HG03025 (cell line): ENCODE measurements around the gene GDAP1L1.
A peak's percentile ranks its signal among the peaks of the same experiment; 100 is the strongest.
"Not testable (repeated sequence)": the region's sequence is repeated elsewhere in the genome, so short reads cannot be mapped to it uniquely, and the experiment has no call there.

ENCODE experiments used
- ATAC-seq: cut with Tn5 transposase; IDR thresholded peaks from one replicate; pipeline ENCODE4 v1.9.1; 2021; ENCODE audit warnings: mild to moderate bottlenecking, moderate library complexity; ENCODE audit not compliant: unreplicated experiment, low FRiP score

The GDAP1L1 gene

GRCh38 chr20:44299011-44299535 is 52.0 kb downstream of the GDAP1L1 start:
- not testable (repeated sequence) for ATAC-seq

GRCh38 chr20:44301285-44301684 is 54.2 kb downstream of the GDAP1L1 start:
- ATAC-seq, result no peak

GRCh38 chr20:44302026-44302669 is 55.0 kb downstream of the GDAP1L1 start:
- ATAC-seq, result no peak

- no peak for ATAC-seq
These were observed 55.6 kb downstream of the GDAP1L1 start for GRCh38 chr20:44302736-44303135.

DNA sequence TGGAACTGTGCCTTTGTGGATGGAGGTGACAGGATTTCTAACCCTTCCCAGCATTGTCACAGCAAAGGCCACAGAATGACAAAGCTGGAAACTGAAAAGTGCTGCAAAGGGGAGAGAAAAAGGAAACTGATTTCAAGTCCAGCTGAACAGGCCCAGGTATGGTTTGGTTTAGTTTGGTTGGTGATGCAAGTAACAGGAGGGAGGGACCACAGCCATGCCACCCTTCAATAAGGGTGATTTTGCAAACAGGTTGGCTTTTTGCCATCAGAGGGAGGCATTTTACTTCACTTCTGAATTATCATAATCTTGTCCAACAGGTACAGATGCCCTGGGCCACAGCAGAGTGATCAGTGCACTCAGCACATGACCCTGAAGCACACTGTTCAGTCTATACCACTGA is 57.3 kb downstream of the GDAP1L1 start:
- no peak for ATAC-seq

DNA sequence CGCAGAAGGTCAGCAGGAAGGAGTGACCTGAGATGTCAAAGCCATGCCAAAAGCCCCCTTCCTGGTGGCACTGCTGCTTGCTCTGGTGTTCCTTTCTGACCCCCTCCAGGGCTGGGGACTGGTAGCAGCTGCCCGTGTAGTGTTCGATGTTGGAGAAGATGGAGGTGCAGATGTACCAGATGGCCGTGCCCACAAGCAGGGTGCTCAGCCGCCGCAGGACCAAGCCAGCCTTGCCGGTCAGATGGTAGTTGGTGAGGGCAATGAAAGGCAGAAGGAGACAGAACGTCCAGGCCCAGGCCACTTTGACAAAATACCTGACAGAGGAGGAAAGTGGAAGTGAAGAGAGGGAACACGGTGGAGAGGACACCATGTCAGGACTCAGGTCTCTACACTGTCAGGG is 59.8 kb downstream of the GDAP1L1 start:
- ATAC-seq, result no peak

DNA sequence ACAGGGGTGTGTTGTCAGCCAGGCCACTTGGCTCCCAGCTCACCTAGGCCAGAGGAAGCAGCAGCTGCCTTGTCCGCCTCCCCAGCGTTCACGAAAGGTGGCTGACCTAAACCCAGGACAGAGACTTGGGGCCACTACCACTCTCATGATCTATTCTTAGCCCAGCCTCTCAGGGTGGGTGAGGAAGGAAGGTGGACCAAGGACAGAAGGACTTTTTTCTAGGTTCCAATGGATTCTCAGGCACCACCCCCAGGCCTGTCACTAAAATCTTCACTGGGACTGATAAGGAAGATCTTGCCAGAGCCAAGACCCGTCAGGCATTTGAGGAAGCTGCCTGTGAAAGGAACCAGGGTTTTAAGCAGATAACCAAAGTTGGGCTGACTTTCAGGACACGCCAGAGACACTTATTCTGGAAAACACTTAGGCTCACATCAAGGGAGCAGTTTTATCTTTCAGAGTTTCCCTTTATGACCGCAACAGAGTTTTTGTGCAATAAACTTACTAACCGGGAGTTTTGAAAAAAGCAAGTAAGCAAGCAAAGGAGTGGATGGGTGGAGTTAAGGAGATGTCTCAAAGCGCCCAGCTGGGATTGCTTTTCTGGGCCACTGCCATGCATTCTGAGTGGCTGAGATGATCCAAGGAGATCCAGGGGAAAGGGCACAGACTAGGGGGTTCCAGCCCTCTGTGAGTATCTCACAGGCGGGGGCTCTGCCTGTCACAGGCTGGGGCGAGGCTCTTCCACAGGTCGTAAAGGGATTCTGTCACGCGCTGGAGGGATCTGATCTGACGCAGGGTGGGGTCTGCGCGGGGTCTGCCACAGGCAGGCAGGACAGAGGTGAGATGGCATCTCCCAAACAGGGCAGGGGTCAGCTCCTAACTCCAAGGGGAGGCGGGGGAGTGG is 62.9 kb downstream of the GDAP1L1 start:
- ATAC-seq, result peak; percentile 6

DNA sequence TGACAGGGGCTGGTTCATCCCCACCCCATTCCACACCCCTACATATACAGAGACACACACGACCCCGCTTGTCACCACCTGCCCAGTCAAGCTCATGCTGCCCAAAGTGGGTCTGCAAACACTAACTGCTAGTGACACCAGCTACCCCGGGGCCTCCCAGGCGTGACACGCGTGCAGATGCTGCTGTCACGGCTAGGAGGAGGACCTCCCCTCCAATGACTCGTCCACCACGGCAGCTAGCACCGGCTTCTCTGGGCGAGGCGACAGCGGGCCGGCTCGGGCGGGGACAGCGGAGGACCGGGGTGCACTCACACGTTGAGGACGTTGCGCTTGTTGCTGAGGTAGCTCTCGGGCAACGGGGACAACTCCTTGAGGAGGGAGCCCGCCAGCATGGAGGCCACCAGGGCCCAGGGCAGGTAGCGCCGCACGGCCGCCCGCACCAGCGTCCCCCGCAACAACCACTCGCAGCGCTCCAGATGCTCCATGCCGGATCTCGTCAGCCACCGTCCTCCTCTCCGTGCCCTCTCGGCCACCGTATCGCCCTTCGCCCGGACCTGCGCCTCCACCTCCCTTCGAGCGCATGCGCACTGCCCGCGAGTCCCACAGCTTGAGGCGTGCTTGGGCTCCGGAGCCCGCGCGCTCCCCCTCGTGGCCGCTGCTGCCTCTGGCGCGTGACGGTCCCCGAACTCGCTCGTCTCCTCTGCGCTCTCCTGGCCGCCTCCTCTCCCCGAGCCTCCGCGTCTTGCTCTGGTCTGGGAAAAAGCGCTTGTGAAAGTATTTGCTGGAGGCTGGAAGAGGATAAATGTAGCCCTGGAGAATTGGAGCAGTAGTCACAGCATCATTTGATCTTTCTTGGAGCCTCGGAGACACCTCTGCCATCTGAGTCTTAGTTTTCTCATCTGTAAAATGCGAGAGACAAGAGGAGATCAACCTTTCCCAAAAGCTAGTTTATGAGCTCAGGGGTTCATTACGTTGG is 63.8 kb downstream of the GDAP1L1 start, which contains the start of gene FITM2:
FITM2 (minus strand) TSS at position 539 of the 976 bp plus-strand sequence; CDS start at position 485, 54 bp downstream.
- ATAC-seq, result peak; percentile 62

DNA sequence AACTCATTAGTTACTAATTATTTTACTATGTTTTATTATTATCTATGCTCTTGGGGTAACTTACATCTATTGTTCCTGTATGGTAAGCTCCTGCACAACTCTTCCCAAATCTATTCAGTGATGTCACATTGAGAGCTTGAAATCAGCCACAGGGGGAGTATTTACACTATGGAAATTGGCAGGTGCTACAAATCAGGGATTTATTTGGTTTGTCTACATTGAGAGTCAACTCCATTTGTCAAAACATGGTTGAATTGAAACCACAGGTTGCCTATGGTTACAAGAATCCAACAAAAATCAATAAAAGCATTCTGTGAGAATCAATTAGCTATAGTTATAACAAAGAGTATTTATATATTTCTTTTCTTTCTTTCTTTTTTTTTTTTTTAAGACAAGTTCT is 67.8 kb downstream of the GDAP1L1 start:
- ATAC-seq, result no peak

DNA sequence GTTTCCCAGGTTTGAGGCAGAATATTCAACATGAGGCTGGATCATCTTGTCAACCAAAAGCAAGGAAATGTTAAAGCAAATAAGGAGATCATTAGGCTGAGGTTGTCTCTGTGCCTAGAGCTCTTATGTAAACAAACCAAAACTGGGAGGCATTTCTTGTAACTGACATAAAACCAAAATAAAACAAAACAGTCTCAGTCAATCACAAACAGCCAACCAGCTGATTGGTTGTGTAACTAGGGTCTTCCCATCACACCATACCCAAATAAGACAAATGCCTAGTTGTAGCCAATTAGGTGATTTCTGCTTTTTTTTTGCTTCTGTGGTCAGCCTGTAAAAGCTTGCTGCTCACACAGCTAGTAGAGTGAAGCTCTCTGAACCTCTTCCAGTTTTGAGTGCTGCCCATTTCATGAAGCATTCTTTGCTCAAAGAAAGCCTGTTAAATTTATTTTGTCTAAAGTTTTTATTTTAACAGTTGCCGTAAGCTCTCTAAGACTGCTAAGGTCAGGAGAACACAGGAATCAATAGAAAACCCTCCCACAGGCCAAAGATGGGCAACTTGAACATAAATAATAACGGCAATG is 72.8 kb downstream of the GDAP1L1 start:
- no peak for ATAC-seq

DNA sequence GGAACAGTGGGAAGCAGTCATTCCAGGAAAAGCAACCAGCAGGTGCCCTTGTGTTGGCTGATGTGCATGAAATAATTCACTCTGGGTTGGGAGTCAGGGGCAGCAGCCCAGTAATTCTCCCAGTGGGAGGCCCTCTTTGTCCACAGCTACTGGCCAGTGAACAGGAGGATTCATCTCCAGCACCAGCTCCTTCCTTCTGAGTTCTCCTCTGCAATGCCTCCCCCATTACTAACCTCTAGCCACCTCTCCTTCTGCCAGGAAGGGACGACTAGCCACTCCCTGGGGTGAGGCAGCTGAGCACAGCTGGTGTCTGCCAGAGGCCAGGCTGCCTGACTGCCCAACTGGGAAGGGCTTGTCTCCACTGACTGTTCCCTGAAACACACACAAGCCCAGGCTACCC is 77.2 kb downstream of the GDAP1L1 start:
- no peak for ATAC-seq

DNA sequence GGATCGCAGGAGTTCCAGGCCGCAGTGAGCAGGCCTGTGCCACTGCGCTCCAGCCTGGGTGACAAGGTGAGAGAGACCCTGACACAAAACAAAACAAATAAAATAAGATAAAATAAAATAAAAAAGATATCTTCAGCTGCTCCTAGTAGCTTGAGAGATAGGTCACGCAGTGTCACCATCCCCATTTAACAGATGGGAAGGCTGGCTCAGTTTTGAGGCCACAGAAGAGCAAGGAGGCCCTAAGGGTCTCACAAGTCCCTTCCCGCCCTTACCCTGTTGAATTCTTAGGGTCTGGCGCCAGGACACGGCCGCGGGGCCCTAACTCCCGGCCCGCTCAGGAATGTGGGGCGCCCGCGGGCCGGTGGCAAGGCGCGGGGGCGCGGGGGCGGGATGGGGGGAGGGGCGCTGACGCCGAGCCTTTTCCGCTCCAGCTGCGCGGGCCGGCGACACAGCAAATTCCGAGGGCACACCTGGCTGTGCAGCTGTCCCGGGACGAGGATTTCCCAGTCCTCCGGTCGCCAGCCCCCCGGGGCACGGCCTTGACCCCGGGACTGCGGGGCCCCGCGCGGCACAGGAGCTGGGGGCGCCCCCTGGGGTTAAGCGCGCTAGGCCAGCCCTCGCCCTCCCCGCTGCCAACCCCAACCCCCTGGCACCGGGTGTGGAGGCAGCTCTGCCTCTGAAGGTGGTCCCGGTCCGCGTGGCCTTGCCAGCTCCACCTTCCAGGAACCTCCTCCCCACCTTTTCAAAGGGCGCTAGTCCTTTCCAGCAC is 79.5 kb downstream of the GDAP1L1 start:
- ATAC-seq, result no peak

- ATAC-seq, result not testable (repeated sequence)
These were observed 80.6 kb downstream of the GDAP1L1 start for GRCh38 chr20:44327748-44328147.

- ATAC-seq, result no peak
These were observed 81.3 kb downstream of the GDAP1L1 start for GRCh38 chr20:44328428-44328827.
